ENCODE data around the gene CABP4. TPM values are rescaled to one million over a fixed set of nuclear protein-coding genes. Genes with fewer than 3 reads are reported as not detected.
A peak's percentile ranks its signal among the peaks of the same experiment; 100 is the strongest.

The CABP4 gene
- total and polyA plus RNA-seq, 10 of the 15 experiments (the other 5 are each of a cell fraction or from before 2014, with no cell fraction given): 0.04 to 0.41 (median 0.14) TPM; not detected in 2

DNA sequence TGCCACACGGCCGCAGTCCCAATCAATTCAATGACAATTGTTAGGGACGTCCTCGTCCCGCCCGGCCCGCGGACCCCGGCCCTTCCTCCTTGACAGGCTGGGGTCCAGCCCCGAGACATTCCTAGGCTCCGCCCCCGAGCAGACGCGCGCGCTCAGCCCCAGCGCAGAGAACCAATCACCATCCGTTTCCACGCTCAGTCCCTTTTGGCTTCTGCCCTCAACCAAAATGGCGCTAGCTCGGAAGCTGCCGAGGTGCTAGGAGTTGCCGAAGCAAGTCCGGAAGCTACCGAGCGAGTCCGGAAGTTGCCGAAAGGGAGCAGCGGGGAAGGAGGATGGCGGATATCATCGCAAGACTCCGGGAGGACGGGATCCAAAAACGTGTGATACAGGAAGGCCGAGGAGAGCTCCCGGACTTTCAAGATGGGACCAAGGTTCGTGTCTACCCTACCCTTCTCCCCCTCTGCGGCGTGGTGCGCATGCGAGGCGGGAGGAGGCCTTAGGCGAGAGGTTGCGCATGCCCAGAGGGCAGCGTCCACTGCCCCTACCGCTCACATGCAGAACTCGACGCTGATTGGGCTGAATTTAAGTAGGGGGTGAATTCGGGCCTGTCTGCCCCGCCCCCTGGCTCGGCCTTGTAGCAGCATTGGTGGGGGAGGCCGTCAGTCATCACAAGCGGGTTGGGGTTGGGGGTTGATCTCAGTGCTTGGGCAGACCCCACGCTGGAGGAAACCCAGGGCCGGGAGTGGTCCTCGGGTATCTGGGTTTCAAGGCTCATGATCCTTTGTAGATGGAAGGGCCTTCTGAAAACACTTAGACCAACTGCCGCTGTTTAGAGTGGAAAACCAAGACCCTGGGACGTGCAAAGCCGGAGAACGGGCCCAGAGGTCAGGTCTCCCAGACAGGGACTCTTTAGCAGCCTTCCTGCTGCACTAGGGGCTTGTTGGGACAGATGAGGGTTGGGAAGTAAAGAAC lies 28.0 kb downstream of the CABP4 start, which contains the start of gene AIP (continued):
- TF ChIP-seq, protein P1, sequence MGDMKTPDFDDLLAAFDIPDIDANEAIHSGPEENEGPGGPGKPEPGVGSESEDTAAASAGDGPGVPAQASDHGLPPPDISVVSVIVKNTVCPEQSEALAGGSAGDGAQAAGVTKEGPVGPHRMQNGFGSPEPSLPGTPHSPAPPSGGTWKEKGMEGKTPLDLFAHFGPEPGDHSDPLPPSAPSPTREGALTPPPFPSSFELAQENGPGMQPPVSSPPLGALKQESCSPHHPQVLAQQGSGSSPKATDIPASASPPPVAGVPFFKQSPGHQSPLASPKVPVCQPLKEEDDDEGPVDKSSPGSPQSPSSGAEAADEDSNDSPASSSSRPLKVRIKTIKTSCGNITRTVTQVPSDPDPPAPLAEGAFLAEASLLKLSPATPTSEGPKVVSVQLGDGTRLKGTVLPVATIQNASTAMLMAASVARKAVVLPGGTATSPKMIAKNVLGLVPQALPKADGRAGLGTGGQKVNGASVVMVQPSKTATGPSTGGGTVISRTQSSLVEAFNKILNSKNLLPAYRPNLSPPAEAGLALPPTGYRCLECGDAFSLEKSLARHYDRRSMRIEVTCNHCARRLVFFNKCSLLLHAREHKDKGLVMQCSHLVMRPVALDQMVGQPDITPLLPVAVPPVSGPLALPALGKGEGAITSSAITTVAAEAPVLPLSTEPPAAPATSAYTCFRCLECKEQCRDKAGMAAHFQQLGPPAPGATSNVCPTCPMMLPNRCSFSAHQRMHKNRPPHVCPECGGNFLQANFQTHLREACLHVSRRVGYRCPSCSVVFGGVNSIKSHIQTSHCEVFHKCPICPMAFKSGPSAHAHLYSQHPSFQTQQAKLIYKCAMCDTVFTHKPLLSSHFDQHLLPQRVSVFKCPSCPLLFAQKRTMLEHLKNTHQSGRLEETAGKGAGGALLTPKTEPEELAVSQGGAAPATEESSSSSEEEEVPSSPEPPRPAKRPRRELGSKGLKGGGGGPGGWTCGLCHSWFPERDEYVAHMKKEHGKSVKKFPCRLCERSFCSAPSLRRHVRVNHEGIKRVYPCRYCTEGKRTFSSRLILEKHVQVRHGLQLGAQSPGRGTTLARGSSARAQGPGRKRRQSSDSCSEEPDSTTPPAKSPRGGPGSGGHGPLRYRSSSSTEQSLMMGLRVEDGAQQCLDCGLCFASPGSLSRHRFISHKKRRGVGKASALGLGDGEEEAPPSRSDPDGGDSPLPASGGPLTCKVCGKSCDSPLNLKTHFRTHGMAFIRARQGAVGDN (IDR thresholded peaks at IDR 0.05): peak; percentile 99
- TF ChIP-seq YBX1 (IDR thresholded peaks at IDR 0.05): no peak
- TF ChIP-seq ESRRA (IDR thresholded peaks at IDR 0.05; ENCODE audit: low read length): 0 out of 2 replicates have a peak, but pooled peaks have one; percentile 37
- TF ChIP-seq CBX5 (IDR thresholded peaks at IDR 0.05; ENCODE audit: low read depth): no peak
- no peak for TF ChIP-seq RCOR1 (conservative IDR thresholded peaks at IDR 0.05; ENCODE audit: low read depth, low read length)
- no peak for TF ChIP-seq EP300 (IDR thresholded peaks at IDR 0.05; ENCODE audit: borderline replicate concordance in 1 of 2, control insufficient read depth in 1 of 2, low read depth in 2 of 2, low read length in 2 of 2)
- TF ChIP-seq IRF4 (IDR thresholded peaks at IDR 0.05; ENCODE audit: low read depth, low read length): 0 out of 2 replicates have a peak, but pooled peaks have one; percentile 7
- TF ChIP-seq JUND (IDR thresholded peaks at IDR 0.05; ENCODE audit: low read depth, low read length): no peak
- no peak for TF ChIP-seq ASH2L (IDR thresholded peaks at IDR 0.05; ENCODE audit: borderline replicate concordance, low read depth)
- TF ChIP-seq STAT3 (IDR thresholded peaks at IDR 0.05; ENCODE audit: low read depth, low read length): no peak
- no peak for TF ChIP-seq IKZF2 (IDR thresholded peaks at IDR 0.05)
- TF ChIP-seq, protein P2, sequence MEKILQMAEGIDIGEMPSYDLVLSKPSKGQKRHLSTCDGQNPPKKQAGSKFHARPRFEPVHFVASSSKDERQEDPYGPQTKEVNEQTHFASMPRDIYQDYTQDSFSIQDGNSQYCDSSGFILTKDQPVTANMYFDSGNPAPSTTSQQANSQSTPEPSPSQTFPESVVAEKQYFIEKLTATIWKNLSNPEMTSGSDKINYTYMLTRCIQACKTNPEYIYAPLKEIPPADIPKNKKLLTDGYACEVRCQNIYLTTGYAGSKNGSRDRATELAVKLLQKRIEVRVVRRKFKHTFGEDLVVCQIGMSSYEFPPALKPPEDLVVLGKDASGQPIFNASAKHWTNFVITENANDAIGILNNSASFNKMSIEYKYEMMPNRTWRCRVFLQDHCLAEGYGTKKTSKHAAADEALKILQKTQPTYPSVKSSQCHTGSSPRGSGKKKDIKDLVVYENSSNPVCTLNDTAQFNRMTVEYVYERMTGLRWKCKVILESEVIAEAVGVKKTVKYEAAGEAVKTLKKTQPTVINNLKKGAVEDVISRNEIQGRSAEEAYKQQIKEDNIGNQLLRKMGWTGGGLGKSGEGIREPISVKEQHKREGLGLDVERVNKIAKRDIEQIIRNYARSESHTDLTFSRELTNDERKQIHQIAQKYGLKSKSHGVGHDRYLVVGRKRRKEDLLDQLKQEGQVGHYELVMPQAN (conservative IDR thresholded peaks at IDR 0.05): no peak
- TF ChIP-seq, protein P3, sequence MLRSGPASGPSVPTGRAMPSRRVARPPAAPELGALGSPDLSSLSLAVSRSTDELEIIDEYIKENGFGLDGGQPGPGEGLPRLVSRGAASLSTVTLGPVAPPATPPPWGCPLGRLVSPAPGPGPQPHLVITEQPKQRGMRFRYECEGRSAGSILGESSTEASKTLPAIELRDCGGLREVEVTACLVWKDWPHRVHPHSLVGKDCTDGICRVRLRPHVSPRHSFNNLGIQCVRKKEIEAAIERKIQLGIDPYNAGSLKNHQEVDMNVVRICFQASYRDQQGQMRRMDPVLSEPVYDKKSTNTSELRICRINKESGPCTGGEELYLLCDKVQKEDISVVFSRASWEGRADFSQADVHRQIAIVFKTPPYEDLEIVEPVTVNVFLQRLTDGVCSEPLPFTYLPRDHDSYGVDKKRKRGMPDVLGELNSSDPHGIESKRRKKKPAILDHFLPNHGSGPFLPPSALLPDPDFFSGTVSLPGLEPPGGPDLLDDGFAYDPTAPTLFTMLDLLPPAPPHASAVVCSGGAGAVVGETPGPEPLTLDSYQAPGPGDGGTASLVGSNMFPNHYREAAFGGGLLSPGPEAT (IDR thresholded peaks at IDR 0.05; ENCODE audit: low read depth): peak; percentile 89
- TF ChIP-seq CHD2 (IDR thresholded peaks at IDR 0.05; ENCODE audit: borderline replicate concordance, low read depth, low read length): peak; percentile 64; the same call in 1 of the 2 replicates
- TF ChIP-seq, protein P4, sequence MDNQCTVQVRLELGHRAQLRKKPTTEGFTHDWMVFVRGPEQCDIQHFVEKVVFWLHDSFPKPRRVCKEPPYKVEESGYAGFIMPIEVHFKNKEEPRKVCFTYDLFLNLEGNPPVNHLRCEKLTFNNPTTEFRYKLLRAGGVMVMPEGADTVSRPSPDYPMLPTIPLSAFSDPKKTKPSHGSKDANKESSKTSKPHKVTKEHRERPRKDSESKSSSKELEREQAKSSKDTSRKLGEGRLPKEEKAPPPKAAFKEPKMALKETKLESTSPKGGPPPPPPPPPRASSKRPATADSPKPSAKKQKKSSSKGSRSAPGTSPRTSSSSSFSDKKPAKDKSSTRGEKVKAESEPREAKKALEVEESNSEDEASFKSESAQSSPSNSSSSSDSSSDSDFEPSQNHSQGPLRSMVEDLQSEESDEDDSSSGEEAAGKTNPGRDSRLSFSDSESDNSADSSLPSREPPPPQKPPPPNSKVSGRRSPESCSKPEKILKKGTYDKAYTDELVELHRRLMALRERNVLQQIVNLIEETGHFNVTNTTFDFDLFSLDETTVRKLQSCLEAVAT (IDR thresholded peaks at IDR 0.05): peak; percentile 97
- peak in 1 of 2 experiments; percentile 70; a peak in 3 of 4 replicates for TF ChIP-seq BHLHE40 (IDR thresholded peaks at IDR 0.05; ENCODE audit: borderline replicate concordance in 1 of 2, low read depth in 2 of 2, low read length in 1 of 2)
- TF ChIP-seq SREBF1 (IDR thresholded peaks at IDR 0.05; ENCODE audit: low read length): peak; percentile 6; the same call in 1 of the 2 replicates

All from GM12878 (cell line).